ENCODE data around the gene NT5DC2. TPM values are rescaled to one million over a fixed set of nuclear protein-coding genes. Genes with fewer than 3 reads are reported as not detected.

The NT5DC2 gene
- total RNA-seq, 1 experiment from 2014 or later, result 120 TPM

DNA sequence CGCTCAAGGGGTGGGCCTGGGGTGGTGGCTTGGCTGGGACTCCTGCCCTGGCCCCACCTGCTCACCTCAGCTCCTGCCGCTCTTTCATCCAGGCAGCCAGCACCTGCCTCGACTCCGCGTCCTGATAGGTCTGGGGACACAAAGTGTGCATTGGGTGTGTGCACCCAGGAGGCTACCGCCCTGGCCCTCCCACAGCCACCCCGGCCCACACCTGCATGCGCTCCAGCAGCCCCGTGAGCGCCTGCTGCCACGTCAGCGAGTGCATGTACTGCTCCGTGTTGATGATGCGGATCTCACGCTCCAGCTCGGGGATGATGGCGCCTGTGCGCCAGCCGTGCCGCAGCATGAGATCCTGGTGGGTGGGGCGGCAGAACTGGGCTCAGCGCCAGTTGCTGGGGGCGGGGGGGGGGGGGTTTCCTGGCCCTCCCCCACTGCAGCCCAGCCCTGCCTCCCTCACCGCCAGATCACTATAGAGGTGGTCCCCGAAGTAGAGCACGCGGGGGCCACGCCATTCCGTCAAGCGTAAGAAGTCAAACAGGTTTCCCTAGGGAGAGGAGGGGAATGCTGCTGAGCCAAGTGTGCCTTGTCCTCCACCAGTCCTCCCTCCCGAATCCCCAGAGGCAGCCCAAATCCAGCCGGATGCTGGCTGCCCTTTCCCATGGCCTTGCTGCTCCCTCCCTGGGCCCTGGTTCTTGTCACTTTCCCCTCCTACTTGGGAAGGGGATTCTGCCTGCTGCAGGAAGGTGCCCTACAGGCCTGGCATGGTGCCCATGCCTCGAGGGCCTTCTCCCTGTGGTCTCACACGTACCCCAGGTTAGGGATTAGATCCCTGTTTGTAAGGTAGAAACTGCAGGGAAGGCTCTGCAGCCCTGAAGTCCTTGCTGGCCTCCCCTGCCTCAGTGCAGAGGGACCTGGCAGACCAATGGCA is 8.6 kb downstream of the NT5DC2 start:
- no peak for DNase-seq (ENCODE audit: low spot score)

DNA sequence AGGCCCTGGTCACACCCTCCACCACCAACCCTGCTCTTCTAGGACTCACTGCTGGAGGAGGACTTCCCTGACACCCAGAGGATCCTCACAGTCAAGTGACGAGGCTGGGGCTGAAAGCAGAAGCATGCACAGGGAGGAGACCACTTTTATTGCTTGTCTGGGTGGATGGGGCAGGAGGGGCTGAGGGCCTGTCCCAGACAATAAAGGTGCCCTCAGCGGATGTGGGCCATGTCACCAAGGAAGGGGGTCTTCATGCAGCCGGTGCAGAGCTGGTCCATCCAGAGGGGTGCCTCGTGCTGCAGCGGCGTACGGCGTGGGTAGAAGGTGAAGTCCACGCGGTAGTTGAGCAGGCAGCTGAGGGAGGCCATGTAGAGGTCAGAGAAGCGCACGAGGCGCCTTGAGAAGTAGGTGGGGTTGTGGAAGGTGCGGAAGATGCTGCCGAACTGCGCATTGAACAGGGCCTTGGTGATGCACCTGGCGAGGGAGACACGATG is 9.4 kb downstream of the NT5DC2 start:
- DNase-seq (ENCODE audit: low spot score), result no peak

DNA sequence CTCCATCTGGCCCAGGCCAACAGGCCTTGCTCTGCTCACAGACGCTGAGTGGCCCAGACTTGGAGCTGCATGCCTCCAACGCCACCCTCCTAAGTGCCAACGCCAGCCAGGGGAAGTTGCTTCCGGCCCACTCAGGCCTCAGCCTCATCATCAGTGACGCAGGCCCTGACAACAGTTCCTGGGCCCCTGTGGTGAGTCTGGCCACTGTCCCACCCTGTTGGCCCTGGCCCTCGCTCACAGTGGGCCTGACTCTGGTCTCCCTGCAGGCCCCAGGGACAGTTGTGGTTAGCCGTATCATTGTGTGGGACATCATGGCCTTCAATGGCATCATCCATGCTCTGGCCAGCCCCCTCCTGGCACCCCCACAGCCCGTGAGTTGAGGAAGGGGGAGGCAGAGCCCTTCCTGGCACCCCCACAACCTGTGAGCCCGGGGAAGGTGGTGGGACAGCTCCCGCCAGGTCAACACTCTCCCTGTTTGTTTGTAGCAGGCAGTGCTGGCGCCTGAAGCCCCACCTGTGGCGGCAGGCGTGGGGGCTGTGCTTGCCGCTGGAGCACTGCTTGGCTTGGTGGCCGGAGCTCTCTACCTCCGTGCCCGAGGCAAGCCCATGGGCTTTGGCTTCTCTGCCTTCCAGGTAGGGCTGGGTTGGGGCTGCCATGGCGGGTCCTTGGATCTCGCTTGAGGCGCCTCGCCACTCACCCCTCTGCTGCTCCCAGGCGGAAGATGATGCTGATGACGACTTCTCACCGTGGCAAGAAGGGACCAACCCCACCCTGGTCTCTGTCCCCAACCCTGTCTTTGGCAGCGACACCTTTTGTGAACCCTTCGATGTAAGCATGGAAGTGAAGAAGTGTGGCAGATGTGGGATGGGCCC is 10.0 kb downstream of the NT5DC2 start:
- DNase-seq (ENCODE audit: low spot score), result no peak

- no peak for DNase-seq (ENCODE audit: low spot score)
Measured at GRCh38 chr3:52522651-52523251, 10.9 kb downstream of the NT5DC2 start.

- DNase-seq (ENCODE audit: low spot score), result no peak
Measured at GRCh38 chr3:52521881-52522650, 11.6 kb downstream of the NT5DC2 start.

GRCh38 chr3:52521488-52521824 is 12.2 kb downstream of the NT5DC2 start:
- DNase-seq (ENCODE audit: low spot score), result no peak

DNA sequence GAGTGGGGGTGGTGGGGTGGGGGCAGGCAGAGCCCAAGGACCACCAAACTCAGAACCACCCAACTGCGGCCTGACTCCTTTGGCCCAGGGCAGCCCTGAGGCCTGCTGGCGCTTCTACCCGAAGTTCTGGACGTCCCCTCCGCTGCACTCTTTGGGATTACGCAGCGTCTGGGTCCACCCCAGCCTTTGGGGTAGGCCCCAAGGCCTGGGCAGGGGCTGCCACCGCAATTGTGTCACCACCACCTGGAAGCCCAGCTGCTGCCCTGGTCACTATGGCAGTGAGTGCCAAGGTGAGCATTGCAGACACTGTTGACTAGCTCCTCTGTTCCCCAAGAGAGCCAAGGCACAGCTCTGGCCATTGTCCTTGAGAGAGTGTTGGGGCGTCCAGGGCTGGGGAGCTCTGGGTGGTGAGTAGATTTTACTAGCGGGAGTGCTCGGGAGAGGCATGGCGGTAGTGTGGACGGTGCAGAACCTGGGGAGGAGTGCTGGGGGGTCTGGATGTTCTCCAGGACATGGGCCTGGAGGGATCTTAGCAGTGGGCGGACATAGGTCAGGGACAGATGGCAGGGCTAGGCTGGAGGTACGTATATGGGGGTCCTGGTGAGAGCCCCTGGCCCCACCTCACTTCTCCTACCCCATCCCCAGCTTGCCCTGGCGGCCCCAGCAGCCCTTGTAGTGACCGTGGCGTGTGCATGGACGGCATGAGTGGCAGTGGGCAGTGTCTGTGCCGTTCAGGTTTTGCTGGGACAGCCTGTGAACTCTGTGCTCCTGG is 12.8 kb downstream of the NT5DC2 start:
- DNase-seq (ENCODE audit: low spot score), result no peak

- no peak for DNase-seq (ENCODE audit: low spot score)
Measured at GRCh38 chr3:52520141-52520667, 13.5 kb downstream of the NT5DC2 start.

DNA sequence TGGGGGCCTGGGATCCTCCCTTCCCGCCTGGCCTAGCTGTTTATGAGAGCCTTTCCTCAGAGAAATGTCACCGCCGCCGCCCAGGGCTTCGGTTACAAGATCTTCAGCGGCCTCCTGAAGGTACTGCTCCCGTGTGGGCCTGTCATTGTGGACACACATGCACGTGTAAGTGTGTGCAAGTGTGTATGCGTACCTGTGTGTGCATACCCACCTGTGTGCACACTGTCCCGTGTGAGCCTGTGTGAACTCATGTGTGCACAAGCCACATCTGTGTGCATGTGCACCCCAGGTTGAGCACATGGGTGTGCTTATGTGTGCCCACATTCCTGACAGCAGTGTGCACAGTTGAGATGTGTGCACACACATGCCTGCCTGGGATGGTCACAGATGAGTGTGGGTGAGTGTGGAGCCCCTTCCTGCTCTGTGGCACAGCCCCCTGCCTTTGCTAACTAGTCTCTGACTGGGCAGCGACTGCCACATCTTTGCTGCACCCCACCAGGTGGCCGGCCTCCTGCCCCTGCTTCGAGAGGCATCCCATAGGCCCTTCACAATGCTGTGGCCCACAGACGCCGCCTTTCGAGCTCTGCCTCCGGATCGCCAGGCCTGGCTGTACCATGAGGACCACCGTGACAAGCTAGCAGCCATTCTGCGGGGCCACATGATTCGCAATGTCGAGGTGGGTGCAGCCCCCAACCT is 14.1 kb downstream of the NT5DC2 start:
- DNase-seq (ENCODE audit: low spot score), result no peak

GRCh38 chr3:52518723-52519444 is 14.8 kb downstream of the NT5DC2 start:
- DNase-seq (ENCODE audit: low spot score), result no peak

DNA sequence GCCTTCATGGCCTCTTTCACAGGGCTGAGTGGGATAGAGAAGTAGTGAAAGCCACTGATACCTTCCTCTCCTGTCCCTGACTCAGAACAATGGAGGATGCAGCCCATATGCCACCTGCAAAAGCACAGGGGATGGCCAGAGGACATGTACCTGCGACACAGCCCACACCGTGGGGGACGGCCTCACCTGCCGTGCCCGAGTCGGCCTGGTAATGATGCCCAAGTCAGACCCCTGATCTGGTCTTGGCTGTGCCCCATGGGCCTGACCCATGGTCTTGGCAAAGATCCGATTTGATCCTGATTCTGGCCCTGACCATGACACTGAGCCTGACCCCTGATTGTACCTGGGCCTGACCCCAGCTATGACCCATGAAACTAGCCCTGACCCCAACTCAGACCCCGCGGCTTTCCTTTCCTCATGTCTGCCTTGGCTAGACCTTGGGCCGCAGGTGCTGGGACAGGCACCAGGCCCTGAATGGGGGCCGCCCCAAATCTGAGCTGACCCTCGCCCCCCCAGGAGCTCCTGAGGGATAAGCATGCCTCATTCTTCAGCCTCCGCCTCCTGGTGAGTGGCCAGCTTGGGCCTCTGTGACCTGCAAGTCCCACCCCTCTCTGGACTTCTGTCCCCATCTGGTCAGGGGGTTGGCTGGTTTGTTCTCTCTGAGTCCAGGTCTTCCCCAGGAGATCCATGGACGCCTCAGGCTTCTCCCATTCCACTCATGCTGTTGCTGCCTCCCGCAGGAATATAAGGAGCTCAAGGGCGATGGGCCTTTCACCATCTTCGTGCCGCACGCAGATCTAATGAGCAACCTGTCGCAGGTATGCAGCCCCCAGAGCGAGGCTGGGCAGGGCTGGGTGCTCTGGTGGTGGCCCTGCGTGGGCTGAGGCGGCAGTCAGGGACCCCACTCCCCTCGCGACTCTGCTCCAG is 15.6 kb downstream of the NT5DC2 start:
- no peak for DNase-seq (ENCODE audit: low spot score)

DNA sequence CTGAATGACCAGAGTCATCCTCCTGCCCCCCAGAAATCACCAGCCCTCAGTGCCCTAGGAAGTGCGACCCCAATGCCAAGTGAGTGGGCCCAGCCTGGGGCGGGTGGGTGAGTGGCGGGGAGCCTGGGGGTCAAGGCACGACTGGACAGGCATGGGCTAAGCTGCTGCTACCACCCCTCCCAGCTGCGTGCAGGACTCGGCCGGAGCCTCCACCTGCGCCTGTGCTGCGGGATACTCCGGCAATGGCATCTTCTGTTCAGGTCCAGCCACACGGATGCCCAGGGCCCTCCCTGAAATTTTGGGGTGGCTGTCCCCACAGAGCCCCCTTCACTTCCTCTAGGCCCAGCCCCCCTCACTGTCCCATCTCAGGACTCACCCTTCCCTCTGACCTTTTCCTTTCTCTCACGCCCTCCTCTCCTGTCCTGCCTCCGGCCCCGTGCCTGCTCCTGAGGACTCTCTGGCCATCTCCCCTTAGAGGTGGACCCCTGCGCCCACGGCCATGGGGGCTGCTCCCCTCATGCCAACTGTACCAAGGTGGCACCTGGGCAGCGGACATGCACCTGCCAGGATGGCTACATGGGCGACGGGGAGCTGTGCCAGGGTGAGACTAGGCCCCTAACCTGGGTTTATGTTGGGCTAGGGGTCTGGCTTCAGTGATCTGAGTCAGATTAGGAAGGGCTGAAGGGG is 17.0 kb downstream of the NT5DC2 start:
- DNase-seq (ENCODE audit: low spot score), result no peak

DNA sequence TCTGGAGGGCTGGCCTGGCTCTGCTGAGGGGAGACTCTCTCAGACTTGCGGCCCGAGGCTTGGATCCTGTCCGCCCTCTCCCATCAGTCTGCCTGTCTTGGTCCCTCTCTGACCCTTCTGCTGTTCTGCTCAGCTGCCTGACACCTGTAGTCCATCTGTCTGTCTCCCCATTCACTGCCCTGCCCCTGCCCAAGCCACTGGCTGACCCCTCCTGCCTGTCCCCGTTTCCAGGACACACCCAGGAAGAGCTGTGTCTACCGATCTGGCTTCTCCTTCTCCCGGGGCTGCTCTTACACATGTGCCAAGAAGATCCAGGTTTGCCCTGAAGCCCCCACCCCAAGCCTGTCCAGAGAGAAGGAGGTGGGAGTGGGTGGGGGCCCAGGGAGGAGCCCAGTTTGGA is 18.5 kb downstream of the NT5DC2 start:
- DNase-seq (ENCODE audit: low spot score), result no peak

- DNase-seq (ENCODE audit: low spot score), result no peak
Measured at GRCh38 chr3:52514576-52514975, 19.1 kb downstream of the NT5DC2 start.

DNA sequence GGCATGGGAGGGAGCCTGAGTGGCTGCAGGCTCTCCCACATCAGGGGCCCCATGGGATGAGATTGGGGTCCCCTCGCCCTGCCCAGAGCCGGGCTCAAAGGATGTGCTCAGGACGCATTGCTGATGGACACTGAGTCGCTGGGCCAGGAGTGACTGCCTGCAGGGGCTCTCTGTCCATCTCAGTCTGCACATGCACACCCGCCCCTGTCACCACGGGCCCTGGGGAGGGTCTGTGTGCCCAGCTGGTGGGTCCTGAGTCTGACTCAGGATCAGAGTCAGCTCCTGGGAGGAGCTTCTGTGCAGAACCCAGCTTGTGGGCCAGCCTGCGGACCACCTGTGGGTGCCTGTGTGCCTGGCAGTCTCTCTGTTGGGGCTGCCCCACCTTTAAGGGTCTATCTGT is 20.4 kb downstream of the NT5DC2 start:
- DNase-seq (ENCODE audit: low spot score), result no peak

GRCh38 chr3:52512727-52513126 is 20.9 kb downstream of the NT5DC2 start:
- no peak for DNase-seq (ENCODE audit: low spot score)

GRCh38 chr3:52512105-52512504 is 21.6 kb downstream of the NT5DC2 start:
- no peak for DNase-seq (ENCODE audit: low spot score)
